WI38 (cell line): ENCODE results near the gene XPR1.
A peak's percentile ranks its signal among the peaks of the same experiment; 100 is the strongest.

Source experiments
- H3K4me3 ChIP-seq: 2 replicates; pipeline ENCODE4 v1.5.1; 2011; ENCODE audit warnings: low read depth, mild to moderate bottlenecking, control low read depth, low read length
- CTCF ChIP-seq: IDR thresholded peaks from 2 replicates; pipeline ENCODE4 v1.5.1; 2012; ENCODE audit warnings: low read depth, mild to moderate bottlenecking, control low read depth, low read length

Gene XPR1

DNA sequence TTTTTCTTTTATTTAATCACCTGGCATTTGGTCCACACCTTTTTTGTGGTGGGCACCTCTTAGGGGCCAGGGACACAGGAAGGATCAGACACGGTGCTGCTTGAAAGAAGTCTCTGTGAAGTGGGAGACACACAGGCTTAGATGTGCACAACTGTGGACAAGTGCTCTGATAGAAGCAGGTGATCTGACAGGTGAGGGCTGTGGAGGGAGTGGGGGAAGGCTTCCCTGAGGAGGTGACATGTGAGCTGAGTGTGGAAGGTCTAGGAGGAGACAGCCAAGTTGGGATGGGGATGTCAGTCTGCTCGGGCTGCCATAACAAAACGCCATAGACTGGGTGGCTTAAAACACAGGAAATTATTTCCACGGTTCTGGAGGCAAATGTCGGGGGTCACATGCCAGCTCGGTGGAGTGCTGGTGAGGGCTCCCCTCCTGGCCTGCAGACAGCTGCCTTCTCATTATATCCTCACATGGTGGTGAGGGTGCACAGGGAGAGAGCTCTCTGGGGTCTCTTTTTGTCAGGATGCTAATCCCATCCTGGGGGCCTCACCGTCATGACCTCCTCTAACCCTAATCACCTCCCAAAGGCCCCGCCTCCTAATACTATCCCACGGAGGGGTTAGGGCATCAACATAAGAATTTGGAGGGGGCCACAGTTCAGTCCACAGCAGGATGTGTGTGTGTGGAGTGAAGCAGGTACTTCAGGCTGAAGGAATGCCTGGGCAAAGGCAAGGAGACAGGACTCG is 275.7 kb downstream of the XPR1 start:
- no peak overlapping the region for H3K4me3 ChIP-seq
- TF ChIP-seq CTCF: no peak

DNA sequence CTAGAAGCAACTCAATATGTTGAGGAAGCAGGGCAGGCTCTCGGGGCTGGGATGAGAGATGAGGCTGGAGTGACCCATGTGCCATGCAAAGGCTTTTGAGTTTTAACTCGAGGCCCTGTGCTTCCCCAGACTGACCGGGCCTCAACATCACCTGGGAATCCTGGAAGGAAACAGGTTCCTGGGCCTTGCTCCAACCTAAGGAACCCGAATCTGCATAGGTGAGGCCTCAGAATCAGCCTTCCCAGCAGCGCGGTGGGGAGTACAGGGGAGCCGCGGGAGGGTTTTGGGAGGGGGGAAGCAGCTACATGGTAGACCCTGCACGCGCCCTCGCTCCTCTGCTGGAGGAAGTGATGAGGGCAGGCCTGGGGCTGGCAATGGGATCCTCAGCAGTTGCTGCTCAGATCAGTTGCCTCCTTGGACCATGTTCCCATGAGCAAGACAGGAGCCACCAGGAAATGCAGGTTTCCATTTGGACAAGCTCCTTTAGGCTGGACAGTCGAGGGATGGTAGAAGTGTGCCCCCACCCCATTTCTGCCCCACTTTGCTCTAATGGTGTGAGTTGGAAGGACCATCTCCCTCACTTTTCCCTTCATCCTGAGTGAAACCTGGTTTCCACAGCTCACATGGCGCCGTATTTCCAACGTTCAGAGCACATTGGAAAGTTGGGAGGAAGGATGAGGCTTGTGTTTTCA is 276.4 kb downstream of the XPR1 start:
- H3K4me3 ChIP-seq: no peak overlapping the region
- no peak for TF ChIP-seq CTCF

DNA sequence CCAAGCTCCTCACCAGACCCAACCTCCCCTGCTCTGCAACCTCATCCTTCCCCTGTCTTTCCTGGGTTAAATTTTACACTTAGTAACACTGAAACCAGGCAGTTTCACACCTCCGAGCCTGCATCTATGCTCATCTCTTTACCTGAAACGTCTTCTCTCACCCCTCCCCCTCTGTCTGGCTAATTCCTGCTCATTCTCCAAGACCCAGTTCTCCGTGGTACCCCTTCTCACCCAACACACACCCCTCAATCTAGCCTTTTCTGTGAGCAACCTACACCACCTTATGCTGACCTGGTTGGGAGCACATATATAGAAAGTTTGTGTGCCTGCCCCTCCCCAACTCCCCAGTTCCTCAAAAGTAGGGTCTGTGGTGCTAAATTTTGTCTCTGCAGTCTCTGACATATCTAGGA is 277.2 kb downstream of the XPR1 start:
- no peak overlapping the region for H3K4me3 ChIP-seq

DNA sequence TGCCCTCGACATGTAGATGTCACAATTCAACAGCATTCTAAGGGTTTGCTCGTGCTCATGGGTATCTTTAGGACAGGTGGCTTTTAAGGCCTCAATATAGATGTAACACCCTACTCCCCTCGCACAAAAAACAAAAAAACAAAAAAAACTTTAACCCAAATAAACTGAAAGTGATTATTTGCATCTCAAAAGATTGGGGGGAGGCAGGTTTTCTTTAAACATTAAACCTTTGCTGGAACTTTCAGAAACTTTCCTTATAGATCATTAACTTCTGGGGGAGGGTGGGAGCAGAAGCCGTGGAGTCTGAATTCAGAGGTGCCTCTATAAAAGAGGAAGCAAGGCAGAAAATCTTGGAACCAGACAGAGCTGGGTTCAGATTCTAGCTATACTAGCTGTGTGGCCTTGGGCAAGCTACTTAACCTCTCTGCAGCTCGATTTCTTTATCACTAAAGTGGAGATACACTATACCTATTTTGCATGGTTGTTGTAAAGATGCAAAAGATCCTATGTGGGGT is 277.7 kb downstream of the XPR1 start:
- no peak overlapping the region for H3K4me3 ChIP-seq
- TF ChIP-seq CTCF: no peak

More for the DNA sequence above, 277.2 kb downstream of the XPR1 start:
- TF ChIP-seq CTCF: no peak

- TF ChIP-seq CTCF: no peak
- peak overlapping the region; percentile 70 for H3K4me3 ChIP-seq
These were observed 279.9 kb downstream of the XPR1 start for GRCh38 chr1:180911640-180912191.

DNA sequence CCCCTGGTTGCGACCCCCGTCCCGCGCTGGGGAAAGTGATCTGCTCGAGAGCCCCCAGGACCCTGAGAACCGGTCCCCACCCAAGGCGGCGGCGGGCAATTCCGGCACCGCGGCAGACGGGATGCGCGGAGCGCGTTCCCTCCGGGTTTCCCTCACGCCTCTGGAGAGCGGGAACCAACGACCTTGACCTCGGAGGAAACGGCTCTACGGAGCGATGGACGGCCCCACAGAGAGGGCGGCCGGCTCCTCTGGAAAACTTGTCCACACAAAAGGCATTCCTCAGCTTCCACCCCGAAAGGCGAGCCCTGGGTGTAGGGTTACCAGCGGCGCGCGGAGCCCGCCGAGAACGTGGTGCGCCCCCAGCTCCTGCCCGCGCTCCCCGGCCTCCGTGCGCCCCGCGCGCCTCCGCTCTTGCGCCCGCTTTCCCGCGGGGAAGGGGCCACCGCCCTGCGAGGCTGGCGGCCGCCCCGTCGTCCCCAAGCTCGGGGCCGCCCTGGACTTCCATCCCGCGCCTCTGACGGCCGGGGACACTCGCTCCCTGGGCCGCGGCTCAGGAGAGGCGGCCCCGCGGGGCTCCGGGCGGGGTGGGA is 280.5 kb downstream of the XPR1 start:
- H3K4me3 ChIP-seq: peak overlapping the region; percentile 70
- TF ChIP-seq CTCF: no peak
